Adrenal gland (tissue), 12 donors: Measurements from ENCODE around the gene OGA. TPM values are rescaled to one million over a fixed set of nuclear protein-coding genes. Genes with fewer than 3 reads are reported as not detected.

Experiments used
- DNase-seq, 7 donors: peaks; one replicate each; pipeline ENCODE4 v3.0.0-alpha.2; 2019 to 2020
- H3K27ac ChIP-seq, 5 donors: fragments of 200-600 bp; sonication (generic) in 4 of 5; 1 replicate in 3 of 5; 2 replicates in 2 of 5; pipeline versions ENCODE4 v1.5.1 to v1.8.0; 2016 to 2020; ENCODE audit warnings: mild to moderate bottlenecking in 1 of 5
- H3K27me3 ChIP-seq: fragments of 200-600 bp; 2 replicates; pipeline ENCODE4 v1.8.0; 2021
- H3K36me3 ChIP-seq, 2 donors: fragments of 200-600 bp; replicated peaks in 1 of 2; 1 replicate in 1 of 2; 2 replicates in 1 of 2; pipeline versions ENCODE4 v1.5.1 to v1.8.0; 2018 to 2022
- H3K4me1 ChIP-seq, 2 donors: fragments of 200-600 bp; replicated peaks in 1 of 2; 1 replicate in 1 of 2; 2 replicates in 1 of 2; pipeline versions ENCODE4 v1.5.1 to v1.8.0; 2018 to 2021
- H3K4me3 ChIP-seq, 4 donors: fragments of 200-600 bp; sonication (generic) in 3 of 4; one replicate each; pipeline ENCODE4 v1.5.1; 2016 to 2018
- H3K9me3 ChIP-seq, 3 donors: fragments of 200-600 bp; sonication (generic) in 1 of 3; replicated peaks in 1 of 3; 1 replicate in 2 of 3; 2 replicates in 1 of 3; pipeline versions ENCODE4 v1.5.1 to v1.8.0; 2016 to 2021
- CTCF ChIP-seq, 6 experiments: fragments of 450-650 bp in 4 of 6; fragments of 200-600 bp in 2 of 6; sonication (generic) in 1 of 6; IDR thresholded peaks; 1 replicate in 5 of 6; 2 replicates in 1 of 6; pipeline versions ENCODE4 v1.5.1 to v1.8.0; 2016 to 2021; ENCODE audit warnings: antibody characterized with exemption in 6 of 6, mild to moderate bottlenecking in 2 of 6, moderate library complexity in 1 of 6
- POLR2A ChIP-seq, 2 donors: fragments of 450-650 bp; IDR thresholded peaks; one replicate each; pipeline ENCODE4 v1.6.1; 2017; ENCODE audit warnings: antibody characterized with exemption in 2 of 2, mild to moderate bottlenecking in 2 of 2, moderate library complexity in 1 of 2
- WGBS, 4 donors: extraction: QIAGEN DNeasy Blood & Tissue Kit in 2 of 4; methylation state at CpG; one replicate each; pipeline versions ENCODE4 v1.1.5 to v1.1.7; 2013 to 2017; 5-methylcytosine and 5-hydroxymethylcytosine counted together
- intact Hi-C, 2 donors: fragments of 100-400 bp; cut with DNase I; formaldehyde crosslinking; loops; one replicate each; pipeline versions ENCODE4 v1.14.1 to v1.15.0; 2022 to 2023
- polyA plus RNA-seq, 3 donors: library from polyadenylated mRNA; stranded (reverse); fragments of 200-250 nt in 2 of 3; fragments of 350-450 nt in 1 of 3; fragmentation: Illumina TruSeq in 1 of 3; extraction: RNeasy Lipid Tissue Mini Kit (QIAGEN cat#74804) in 1 of 3; gene quantifications; one replicate each; pipeline ENCODE4 v1.2.3, GENCODE V29; 2013 to 2014
- total RNA-seq, 9 donors: library from RNA; depleted of rRNA in 4 of 9; stranded (reverse); fragments of >200 nt in 4 of 9; fragments of 120-200 nt in 1 of 9; fragmentation: NEBNext Ultra II Directional in 1 of 9; extraction: Animal tissue kit (Norgen Biotek cat#: 25700) in 1 of 9; gene quantifications; one replicate each; pipeline versions ENCODE4 v1.1.0 to v1.2.4, GENCODE V29; 2013 to 2023
- donor health status: healthy with polysubstance abuse.
- donor health status: Bipolar disorder and iron deficiency.
- donor health status: DM: yes; HTN: yes; CAD: no.
- donor health status: DM: no; HTN: no; CAD: no.
- donor health status: DM: no; HTN: no; CAD: no.
- donor health status: DM: yes; HTN: yes; CAD: no.

OGA gene
- total and polyA plus RNA-seq, 12 donors = 32.8 to 119 (median 72.0) TPM

- no peak for DNase-seq
- H3K4me1 ChIP-seq = peaks cover 7 to 15% of the 10 kb centered on the region in 2 donors
- H3K27me3 ChIP-seq = no peaks in the 10 kb centered on the region
- no peaks in the 10 kb centered on the region for H3K36me3 ChIP-seq
- intact Hi-C loops = no loop called here
- TF ChIP-seq POLR2A (IDR thresholded peaks at IDR 0.05) (no peak), CTCF (IDR thresholded peaks at IDR 0.05) (no peak)
- no peak overlapping the region for H3K4me3 ChIP-seq
- peaks cover 0 to 8% (median 0%) of the 10 kb centered on the region in 3 donors for H3K9me3 ChIP-seq
- 43 to 76% (median 49%) methylated on average over 3 of the region's 3 CpGs for WGBS, 4 donors
- peak overlapping the region in 1 of 5 donors; percentile 20 for H3K27ac ChIP-seq
Observed at GRCh38 chr10:101858723-101859500, 40.7 kb upstream of the OGA start.

GRCh38 chr10:101857802-101858476, 39.7 kb upstream of the OGA start:
- Histone ChIP-seq H3K27ac (no peak overlapping the region), H3K36me3 (no peaks in the 10 kb centered on the region), H3K9me3 (peaks cover 0 to 8% (median 0%) of the 10 kb centered on the region in 3 donors), H3K4me1 (peaks cover 7 to 15% of the 10 kb centered on the region in 2 donors), H3K27me3 (no peaks in the 10 kb centered on the region), H3K4me3 (no peak overlapping the region)
- intact Hi-C loops = no loop called here
- TF ChIP-seq POLR2A (IDR thresholded peaks at IDR 0.05) (no peak), CTCF (IDR thresholded peaks at IDR 0.05) (no peak)
- DNase-seq = no peak
- WGBS, 4 donors = 0 to 97% (median 25%) methylated on average over 1 of the region's 1 CpG

- Histone ChIP-seq H3K27me3 (no peaks in the 10 kb centered on the region), H3K27ac (no peak overlapping the region), H3K4me1 (peaks cover 7 to 15% of the 10 kb centered on the region in 2 donors), H3K4me3 (no peak overlapping the region), H3K36me3 (no peaks in the 10 kb centered on the region), H3K9me3 (peaks cover 0 to 8% (median 0%) of the 10 kb centered on the region in 3 donors)
- intact Hi-C loops = no loop called here
- peak in 4 of 7 donors; percentile 47 to 73 (median 52) for DNase-seq
- TF ChIP-seq POLR2A (IDR thresholded peaks at IDR 0.05) = no peak
- TF ChIP-seq CTCF (IDR thresholded peaks at IDR 0.05) = no peak
Observed at GRCh38 chr10:101856626-101857025, 38.4 kb upstream of the OGA start.

- H3K36me3 ChIP-seq = peaks cover 0 to 10% of the 10 kb centered on the region in 2 donors
- TF ChIP-seq POLR2A (IDR thresholded peaks at IDR 0.05) = no peak
- TF ChIP-seq CTCF (IDR thresholded peaks at IDR 0.05) = no peak
- intact Hi-C loops = no loop called here
- DNase-seq = peak in 5 of 7 donors; percentile 44 to 58 (median 50)
- H3K27ac ChIP-seq = peak overlapping the region in 1 of 5 donors; percentile 9
- peaks cover 0 to 25% of the 10 kb centered on the region in 2 donors for H3K4me1 ChIP-seq
- no peak overlapping the region for H3K4me3 ChIP-seq
- H3K27me3 ChIP-seq = no peaks in the 10 kb centered on the region
- H3K9me3 ChIP-seq = no peaks in the 10 kb centered on the region
- 61 to 70% (median 65%) methylated on average over 4 of the region's 4 CpGs for whole genome bisulfite sequencing, 4 donors
Observed at GRCh38 chr10:101851411-101852116, 33.3 kb upstream of the OGA start.
